HUES64 (cell line): Measurements from ENCODE around the gene RABEP1.

Source experiments
- H3K27ac ChIP-seq: 2 replicates; pipeline ENCODE4 v1.7.0; 2013; ENCODE audit warnings: low read depth, low read length, inconsistent platforms
- H3K27me3 ChIP-seq: 2 replicates; pipeline ENCODE4 v1.6.1; 2013; ENCODE audit warnings: mild to moderate bottlenecking, low read length; ENCODE audit not compliant: insufficient read depth
- H3K36me3 ChIP-seq: 2 replicates; pipeline ENCODE4 v1.6.1; 2013; ENCODE audit warnings: mild to moderate bottlenecking, low read length; ENCODE audit not compliant: insufficient read depth
- H3K4me1 ChIP-seq: 2 replicates; pipeline ENCODE4 v1.6.1; 2013; ENCODE audit warnings: mild to moderate bottlenecking, low read length, moderate library complexity; ENCODE audit not compliant: insufficient read depth
- H3K4me3 ChIP-seq: 2 replicates; pipeline ENCODE4 v1.5.1; 2013; ENCODE audit warnings: mild to moderate bottlenecking, low read length, moderate library complexity
- H3K9ac ChIP-seq: 2 replicates; pipeline ENCODE4 v1.6.1; 2013; ENCODE audit warnings: mild to moderate bottlenecking, low read depth, low read length
- H3K9me3 ChIP-seq: 2 replicates; pipeline ENCODE4 v1.6.1; 2013; ENCODE audit warnings: low read depth, low read length; ENCODE audit not compliant: insufficient read depth
- WGBS: fragments of 150-250, 120-280 bp; methylation state at CpG from one replicate; pipeline ENCODE4 v1.1.7; 2013; ENCODE audit warnings: missing lambda C conversion rate; 5-methylcytosine and 5-hydroxymethylcytosine counted together

RABEP1 gene

DNA sequence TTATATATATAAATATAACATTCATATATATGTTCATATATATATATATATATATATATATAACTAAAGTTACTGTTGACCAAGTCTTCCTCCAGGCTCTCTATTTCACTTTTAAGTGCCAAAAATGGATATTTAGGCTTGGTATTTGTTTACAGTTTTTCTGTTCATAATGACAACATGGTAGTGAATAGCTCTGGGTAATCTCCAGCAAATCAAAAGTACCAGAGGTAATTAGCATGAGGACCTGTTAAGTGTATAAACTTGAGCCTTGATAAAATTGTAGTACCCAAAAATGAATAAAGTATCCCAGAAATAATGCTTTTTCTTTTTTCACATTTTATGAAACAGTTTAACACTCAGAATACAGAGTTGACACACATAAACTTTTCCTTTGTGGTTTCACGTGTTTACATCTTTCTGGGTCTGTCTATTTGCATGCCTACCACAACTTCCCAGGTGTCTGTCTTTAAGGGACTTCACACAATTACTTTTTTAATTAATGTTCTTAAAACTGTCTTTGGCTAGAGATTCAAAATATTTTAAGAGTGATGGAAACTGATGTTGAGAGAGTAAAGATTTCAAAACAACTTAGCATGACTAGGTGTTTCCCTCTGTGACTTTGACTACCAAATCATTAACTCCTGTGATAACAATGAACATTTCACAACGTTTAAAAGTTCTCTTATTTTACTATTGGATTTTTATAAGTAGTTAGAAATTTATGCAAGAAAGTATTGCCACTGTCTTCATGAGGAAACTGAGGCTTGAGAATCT, 47.9 kb downstream of the RABEP1 start:
- H3K27ac ChIP-seq = no peak overlapping the region
- no peak overlapping the region for H3K4me3 ChIP-seq
- H3K9me3 ChIP-seq = no peaks in the 10 kb centered on the region
- WGBS = 88% methylated on average over 1 of the region's 2 CpGs
- H3K36me3 ChIP-seq = peaks cover 34% of the 10 kb centered on the region
- no peaks in the 10 kb centered on the region for H3K4me1 ChIP-seq
- no peak overlapping the region for H3K9ac ChIP-seq
- H3K27me3 ChIP-seq = no peaks in the 10 kb centered on the region

DNA sequence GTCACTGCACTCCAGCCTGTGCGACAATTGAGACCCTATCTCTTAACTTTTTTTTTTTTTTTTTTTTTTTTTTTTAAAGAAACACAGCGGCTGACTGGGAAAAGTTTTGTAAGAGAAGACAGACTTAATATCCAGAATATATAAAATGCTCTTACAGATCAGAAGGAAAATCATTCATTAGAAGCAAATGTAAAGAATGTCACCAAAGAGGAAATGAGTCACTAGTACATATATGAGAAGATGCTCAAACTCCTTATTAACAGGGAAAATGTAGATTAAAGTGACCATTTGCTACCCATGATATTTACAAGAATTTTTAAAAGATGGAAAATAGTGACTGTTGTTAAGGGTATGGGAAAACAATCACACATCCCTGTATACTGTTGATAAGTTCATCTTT, 48.9 kb downstream of the RABEP1 start:
- no peak overlapping the region for H3K27ac ChIP-seq
- no peaks in the 10 kb centered on the region for H3K27me3 ChIP-seq
- no peak overlapping the region for H3K9ac ChIP-seq
- no CpG with 5 or more reads among the region's 2 CpGs for WGBS
- no peak overlapping the region for H3K4me3 ChIP-seq
- no peaks in the 10 kb centered on the region for H3K4me1 ChIP-seq
- H3K9me3 ChIP-seq = no peaks in the 10 kb centered on the region
- H3K36me3 ChIP-seq = peaks cover 44% of the 10 kb centered on the region

DNA sequence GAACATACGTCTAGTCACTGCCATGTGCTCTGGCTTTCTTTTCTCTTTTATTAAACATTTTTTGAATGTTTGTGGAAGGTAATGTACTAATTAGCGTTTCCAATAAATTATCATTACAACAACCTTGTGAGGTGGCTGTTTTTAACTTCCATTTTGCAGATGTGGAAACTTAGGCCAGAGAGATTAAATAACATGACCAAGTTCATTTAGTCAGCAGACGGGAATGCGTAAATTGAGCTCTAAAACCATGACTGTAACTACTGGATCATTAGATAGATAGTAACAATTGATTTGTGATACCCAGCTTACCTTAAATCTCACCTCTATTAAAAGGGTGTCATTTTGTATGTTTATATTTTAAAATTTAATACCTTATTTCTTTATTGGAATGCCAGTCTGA, 49.4 kb downstream of the RABEP1 start:
- peaks cover 49% of the 10 kb centered on the region for H3K36me3 ChIP-seq
- no peak overlapping the region for H3K9ac ChIP-seq
- no peaks in the 10 kb centered on the region for H3K9me3 ChIP-seq
- WGBS = 97% methylated on average over 2 of the region's 4 CpGs
- H3K27me3 ChIP-seq = no peaks in the 10 kb centered on the region
- H3K4me3 ChIP-seq = no peak overlapping the region
- H3K27ac ChIP-seq = no peak overlapping the region
- no peaks in the 10 kb centered on the region for H3K4me1 ChIP-seq

DNA sequence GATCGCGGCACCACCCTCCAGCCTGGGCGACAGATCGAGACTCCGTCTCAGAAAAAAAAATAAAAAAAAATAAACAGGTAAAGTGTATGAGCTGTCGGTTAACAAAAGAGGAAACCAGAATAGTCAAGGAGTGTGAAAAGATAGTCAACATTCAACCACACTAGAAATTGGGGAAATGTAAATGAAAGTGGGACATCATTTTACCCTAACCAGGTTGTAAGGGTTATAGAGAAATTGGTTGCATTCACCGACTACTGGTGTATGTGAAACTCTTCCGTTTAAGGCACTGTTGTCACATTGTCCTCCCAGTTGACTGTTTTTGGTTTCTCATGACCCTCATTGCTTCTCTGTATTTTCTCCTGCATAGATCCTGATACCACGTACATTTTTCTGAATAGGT, 62.8 kb downstream of the RABEP1 start:
- Histone ChIP-seq H3K9ac (no peak overlapping the region), H3K4me3 (no peak overlapping the region), H3K27ac (no peak overlapping the region), H3K27me3 (no peaks in the 10 kb centered on the region), H3K36me3 (peaks cover 55% of the 10 kb centered on the region), H3K9me3 (no peaks in the 10 kb centered on the region), H3K4me1 (no peaks in the 10 kb centered on the region)
- 98% methylated on average over 9 of the region's 9 CpGs for WGBS

DNA sequence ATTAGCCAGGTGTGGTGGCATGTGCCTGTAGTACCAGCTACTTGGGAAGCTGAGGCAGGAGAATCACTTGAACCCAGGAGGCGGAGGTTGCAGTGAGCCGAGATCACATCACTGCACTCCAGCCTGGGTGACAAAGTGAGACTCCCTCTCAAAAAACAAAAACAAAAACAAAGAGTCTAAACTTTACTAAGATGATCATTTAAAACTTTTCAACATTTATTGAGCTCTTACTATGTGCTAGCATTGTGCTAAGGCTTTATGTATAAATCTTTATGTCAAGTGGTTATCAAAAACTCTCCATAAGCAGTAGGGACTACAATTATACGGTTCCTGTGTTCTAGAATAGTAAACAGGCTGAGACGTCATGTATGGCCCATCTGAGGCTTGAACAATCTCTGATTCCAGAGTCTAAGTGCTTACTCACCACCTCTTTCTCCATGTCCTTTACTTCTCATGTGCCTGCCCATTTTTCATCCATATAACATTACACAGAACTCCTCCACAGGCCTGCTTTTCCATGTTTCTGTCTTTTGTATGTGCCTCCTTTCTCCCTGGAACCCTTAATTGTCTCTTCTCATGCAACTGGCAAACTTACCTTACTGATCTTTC, 70.7 kb downstream of the RABEP1 start:
- WGBS = 93% methylated on average over 4 of the region's 4 CpGs
- no peak overlapping the region for H3K27ac ChIP-seq
- no peaks in the 10 kb centered on the region for H3K9me3 ChIP-seq
- no peak overlapping the region for H3K4me3 ChIP-seq
- no peaks in the 10 kb centered on the region for H3K27me3 ChIP-seq
- H3K4me1 ChIP-seq = no peaks in the 10 kb centered on the region
- H3K9ac ChIP-seq = 0 out of 2 replicates have a peak overlapping the region, but pooled peaks have one; percentile 44
- peaks cover 78% of the 10 kb centered on the region for H3K36me3 ChIP-seq

DNA sequence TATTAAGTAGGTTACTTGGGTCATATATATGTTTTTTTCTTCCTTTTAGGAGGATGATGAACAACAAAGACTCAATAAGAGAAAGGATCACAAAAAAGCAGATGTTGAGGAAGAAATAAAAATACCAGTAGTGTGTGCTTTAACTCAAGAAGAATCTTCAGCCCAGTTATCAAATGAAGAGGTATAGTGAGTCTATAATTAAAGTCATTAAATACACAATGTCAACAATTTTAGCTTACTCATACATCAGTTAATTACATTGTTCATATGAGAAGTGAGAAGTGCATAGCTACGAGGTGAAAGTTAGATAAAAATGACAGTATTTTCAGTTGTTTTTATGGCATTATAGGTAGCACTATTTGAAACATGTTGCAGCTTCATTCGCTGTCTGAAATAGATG, 72.2 kb downstream of the RABEP1 start:
- Histone ChIP-seq H3K4me3 (no peak overlapping the region), H3K36me3 (peaks cover 84% of the 10 kb centered on the region), H3K9me3 (no peaks in the 10 kb centered on the region), H3K4me1 (no peaks in the 10 kb centered on the region), H3K27ac (no peak overlapping the region), H3K27me3 (no peaks in the 10 kb centered on the region), H3K9ac (no peak overlapping the region)
- WGBS = 85% methylated on average over 1 of the region's 2 CpGs

DNA sequence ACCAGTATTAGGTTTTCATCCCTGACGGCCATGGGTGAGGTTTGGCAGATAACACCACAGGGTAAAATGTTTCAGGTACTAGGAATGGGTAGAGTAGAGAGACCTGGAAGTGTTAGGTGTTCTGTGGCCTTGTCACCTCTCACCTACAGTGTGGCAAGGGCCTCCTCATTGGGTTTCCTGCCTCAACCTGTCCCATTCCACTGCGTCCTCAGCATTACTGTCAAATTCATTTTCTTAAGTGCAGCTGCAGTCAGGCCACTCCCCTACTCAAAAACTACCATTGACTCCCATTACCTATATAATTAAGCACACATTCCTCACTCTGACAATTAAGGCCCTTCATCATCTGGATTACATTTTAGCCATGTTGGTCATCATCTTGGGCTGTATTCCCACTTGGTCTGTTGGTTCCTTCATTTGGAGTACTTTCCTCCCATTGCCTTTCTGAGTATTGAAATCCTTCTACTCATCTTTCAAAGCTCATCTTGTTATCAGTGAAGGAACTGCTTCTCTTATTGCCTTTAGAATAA, 72.9 kb downstream of the RABEP1 start:
- Histone ChIP-seq H3K27me3 (no peaks in the 10 kb centered on the region), H3K27ac (no peak overlapping the region), H3K4me1 (no peaks in the 10 kb centered on the region), H3K36me3 (peaks cover 84% of the 10 kb centered on the region), H3K4me3 (no peak overlapping the region), H3K9ac (no peak overlapping the region), H3K9me3 (no peaks in the 10 kb centered on the region)
- 99% methylated on average over 2 of the region's 2 CpGs for WGBS

DNA sequence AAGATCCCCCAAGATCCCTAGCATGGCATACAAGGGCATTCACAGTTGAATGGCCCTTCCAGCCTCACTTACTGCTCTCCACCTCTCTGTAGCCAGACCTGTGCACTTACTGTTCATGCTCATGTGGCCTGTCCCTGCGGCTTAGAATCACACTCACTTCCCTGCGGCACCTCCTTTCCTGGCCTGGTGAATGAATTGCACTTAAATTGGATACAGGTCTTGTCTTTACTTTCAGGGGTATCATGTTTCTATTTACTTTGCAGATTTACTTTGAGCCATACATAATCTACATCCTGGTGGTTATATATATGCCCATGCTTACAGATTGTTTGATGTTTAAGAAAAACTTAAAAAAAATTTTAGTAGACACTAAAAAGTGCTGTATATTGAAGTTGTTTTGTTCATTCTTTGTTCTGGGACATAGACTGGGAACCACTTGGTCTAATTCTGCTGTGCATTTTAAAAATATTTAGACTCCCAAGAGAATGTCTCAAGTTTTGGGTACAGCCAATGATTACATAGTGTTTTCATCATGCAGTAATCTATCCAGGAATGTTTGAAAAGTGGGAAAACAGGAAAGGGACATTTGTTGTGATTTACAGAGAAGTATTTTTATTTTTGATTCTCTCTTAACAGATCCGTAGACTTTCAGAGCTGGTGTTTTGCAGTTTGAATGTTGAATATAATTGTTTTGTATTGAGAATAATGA, 73.5 kb downstream of the RABEP1 start:
- H3K27me3 ChIP-seq = no peaks in the 10 kb centered on the region
- WGBS = 93% methylated on average over 3 of the region's 3 CpGs
- no peaks in the 10 kb centered on the region for H3K9me3 ChIP-seq
- no peak overlapping the region for H3K4me3 ChIP-seq
- H3K9ac ChIP-seq = no peak overlapping the region
- no peaks in the 10 kb centered on the region for H3K4me1 ChIP-seq
- H3K27ac ChIP-seq = no peak overlapping the region
- H3K36me3 ChIP-seq = peaks cover 84% of the 10 kb centered on the region

DNA sequence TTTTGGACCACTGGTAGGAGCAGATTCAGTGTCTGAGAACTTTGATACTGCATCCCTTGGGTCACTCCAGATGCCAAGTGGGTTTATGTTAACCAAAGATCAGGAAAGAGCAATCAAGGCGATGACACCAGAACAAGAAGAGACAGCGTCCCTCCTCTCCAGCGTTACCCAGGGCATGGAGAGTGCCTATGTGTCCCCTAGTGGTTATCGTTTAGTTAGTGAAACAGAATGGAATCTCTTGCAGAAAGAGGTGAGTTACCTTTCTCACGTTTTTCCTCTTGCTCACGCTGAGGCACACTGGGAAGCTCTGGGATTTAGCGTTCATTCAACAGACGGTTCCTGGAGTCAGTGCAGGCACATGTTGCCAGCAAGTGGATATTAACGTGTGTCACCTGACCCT, 79.3 kb downstream of the RABEP1 start:
- Histone ChIP-seq H3K9ac (peak overlapping the region; percentile 6; the same call in 1 of the 2 replicates), H3K4me1 (peaks cover 6% of the 10 kb centered on the region), H3K27me3 (no peaks in the 10 kb centered on the region), H3K36me3 (peaks cover 75% of the 10 kb centered on the region), H3K27ac (peak overlapping the region; percentile 64; the same call in 1 of the 2 replicates), H3K9me3 (no peaks in the 10 kb centered on the region), H3K4me3 (no peak overlapping the region)
- 82% methylated on average over 9 of the region's 9 CpGs for WGBS

DNA sequence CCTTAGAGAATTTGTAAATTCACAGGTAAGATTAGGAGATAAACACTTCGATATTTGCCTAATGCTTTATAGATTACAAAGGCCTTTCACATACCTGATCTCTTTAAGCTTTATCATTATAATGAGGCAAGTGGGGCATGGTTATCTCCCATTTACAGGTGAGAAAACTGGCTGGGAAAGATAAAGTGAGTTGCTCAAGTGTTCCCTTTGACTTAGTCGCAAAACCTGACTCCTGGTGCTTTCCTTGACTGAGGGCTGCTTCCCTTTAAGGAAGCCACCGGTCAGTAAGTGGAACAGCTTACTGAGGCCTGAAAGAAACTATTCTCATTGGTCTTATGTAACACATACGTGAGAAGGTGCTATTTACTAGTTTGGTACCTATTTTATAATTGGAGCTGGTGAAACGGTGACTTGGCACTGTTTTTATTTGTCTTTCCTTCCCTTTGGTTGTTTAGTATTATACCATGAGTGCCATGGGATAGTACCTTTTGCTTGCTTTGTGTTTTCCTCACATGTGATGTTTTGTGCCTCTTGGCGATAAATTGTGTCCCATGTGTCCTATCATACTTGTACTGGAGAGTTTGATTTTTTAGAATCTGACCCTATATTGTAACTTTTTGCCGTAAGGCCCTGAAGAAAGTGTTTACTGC, 80.2 kb downstream of the RABEP1 start:
- peak overlapping the region; percentile 64; the same call in 1 of the 2 replicates for H3K27ac ChIP-seq
- H3K36me3 ChIP-seq = peaks cover 74% of the 10 kb centered on the region
- no peaks in the 10 kb centered on the region for H3K9me3 ChIP-seq
- H3K27me3 ChIP-seq = no peaks in the 10 kb centered on the region
- H3K4me3 ChIP-seq = no peak overlapping the region
- H3K4me1 ChIP-seq = peaks cover 6% of the 10 kb centered on the region
- no peak overlapping the region; the same call in 1 of the 2 replicates for H3K9ac ChIP-seq
- WGBS = 84% methylated on average over 6 of the region's 7 CpGs

DNA sequence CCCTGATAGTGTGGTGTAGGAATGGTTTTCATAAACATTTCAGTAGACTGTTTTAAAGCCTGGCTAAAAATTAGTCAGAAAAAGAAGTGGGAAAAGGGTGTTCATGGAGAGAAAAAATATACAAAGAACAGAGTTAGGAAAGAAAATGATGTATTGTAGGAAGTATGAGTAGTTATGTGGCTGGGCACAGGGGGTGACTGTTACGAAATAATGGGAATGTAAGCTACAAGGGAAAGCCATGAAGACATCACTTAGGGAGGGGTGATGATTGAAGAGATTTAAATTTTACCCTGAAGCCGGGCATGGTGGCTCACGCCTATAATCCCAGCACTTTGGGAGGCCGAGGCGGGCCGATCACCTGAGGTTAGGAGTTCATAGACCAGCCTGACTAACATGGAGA, 82.1 kb downstream of the RABEP1 start:
- H3K4me3 ChIP-seq = no peak overlapping the region
- no peaks in the 10 kb centered on the region for H3K9me3 ChIP-seq
- no peaks in the 10 kb centered on the region for H3K27me3 ChIP-seq
- 93% methylated on average over 6 of the region's 6 CpGs for WGBS
- H3K36me3 ChIP-seq = peaks cover 74% of the 10 kb centered on the region
- peaks cover 6% of the 10 kb centered on the region for H3K4me1 ChIP-seq
- no peak overlapping the region for H3K27ac ChIP-seq
- no peak overlapping the region for H3K9ac ChIP-seq
